ENCODE data around the gene CLRN1. TPM values are rescaled to one million over a fixed set of nuclear protein-coding genes. Genes with fewer than 3 reads are reported as not detected.
A peak's percentile ranks its signal among the peaks of the same experiment; 100 is the strongest.

Gene CLRN1
- total and polyA plus RNA-seq, 9 of the 15 experiments (the other 6 are each of a cell fraction or from before 2014, with no cell fraction given): not detected

GRCh38 chr3:150912501-150912900 is 60.0 kb downstream of the CLRN1 start:
- no peaks in the 10 kb centered on the region for H3K4me1 ChIP-seq (replicated peaks in 1 of 2; ENCODE audit: control insufficient read depth in 2 of 2, insufficient read depth in 2 of 2, low read length in 2 of 2)
- ATAC-seq: no peak
- no peak overlapping the region for H2AFZ ChIP-seq (ENCODE audit: low read depth, low read length)
- in situ Hi-C loops (cut with MboI) (no loop called here), intact Hi-C loops (cut with micrococcal nuclease) (no loop called here)
- H3K36me3 ChIP-seq (ENCODE audit: control insufficient read depth, insufficient read depth, low read length): no peaks in the 10 kb centered on the region
- H3K9me3 ChIP-seq (replicated peaks; ENCODE audit: control insufficient read depth, insufficient read depth, low read depth, low read length): no peaks in the 10 kb centered on the region
- ChIA-PET CTCF (ENCODE audit: low intra/inter-chr PET ratio) (no interaction called here), POLR2A (no interaction called here)
- no peak for FAIRE-seq
- DNase-seq (ENCODE audit: extremely low read depth in 1 of 4, low spot score in 3 of 4): no peak
- 3% methylated on average over 3 of the region's 3 CpGs for WGBS (ENCODE audit: insufficient coverage, low coverage, missing lambda C conversion rate)
- no peak overlapping the region for H3K9ac ChIP-seq (ENCODE audit: insufficient read depth in 1 of 2, low read depth in 2 of 2, low read length in 2 of 2)
- TF ChIP-seq ZNF263 (CRISPR knock-in tag; IDR thresholded peaks at IDR 0.05; ENCODE audit: borderline replicate concordance): no peak
- no peak for TF ChIP-seq NRF1 (conservative IDR thresholded peaks at IDR 0.05 in 1 of 2, IDR thresholded peaks at IDR 0.05 in 1 of 2)
- no peak for TF ChIP-seq SMARCE1 (IDR thresholded peaks at IDR 0.05)
- no peak overlapping the region for H3K27ac ChIP-seq (ENCODE audit: extremely low read depth, low read depth, low read length)
- no peaks in the 10 kb centered on the region for H3K79me2 ChIP-seq (ENCODE audit: control insufficient read depth, insufficient read depth, low read length)
- H4K20me1 ChIP-seq (replicated peaks; ENCODE audit: control insufficient read depth, insufficient read depth, low read length): no peaks in the 10 kb centered on the region
- H3K4me3 ChIP-seq: no peak overlapping the region
- no peaks in the 10 kb centered on the region for H3K9me1 ChIP-seq (ENCODE audit: control insufficient read depth, insufficient read depth, low read length)
- H3K4me2 ChIP-seq (ENCODE audit: insufficient read depth, low read length): no peak overlapping the region
- no TSS peak for BruUV-seq (replicated peaks)
- H3K27me3 ChIP-seq (ENCODE audit: control insufficient read depth in 2 of 2, insufficient read depth in 2 of 2, low read length in 2 of 2): peaks cover 6 to 11% of the 10 kb centered on the region in 2 experiments; a peak in 4 of 5 replicates

- Histone ChIP-seq H3K9me3 (replicated peaks; ENCODE audit: control insufficient read depth, insufficient read depth, low read depth, low read length) (no peaks in the 10 kb centered on the region), H3K4me3 (no peak overlapping the region), H4K20me1 (replicated peaks; ENCODE audit: control insufficient read depth, insufficient read depth, low read length) (no peaks in the 10 kb centered on the region), H3K4me1 (replicated peaks in 1 of 2; ENCODE audit: control insufficient read depth in 2 of 2, insufficient read depth in 2 of 2, low read length in 2 of 2) (no peaks in the 10 kb centered on the region), H3K27ac (ENCODE audit: extremely low read depth, low read depth, low read length) (no peak overlapping the region), H3K4me2 (ENCODE audit: insufficient read depth, low read length) (no peak overlapping the region), H3K9ac (ENCODE audit: insufficient read depth in 1 of 2, low read depth in 2 of 2, low read length in 2 of 2) (no peak overlapping the region), H3K36me3 (ENCODE audit: control insufficient read depth, insufficient read depth, low read length) (no peaks in the 10 kb centered on the region), H2AFZ (ENCODE audit: low read depth, low read length) (no peak overlapping the region), H3K9me1 (ENCODE audit: control insufficient read depth, insufficient read depth, low read length) (no peaks in the 10 kb centered on the region), H3K27me3 (ENCODE audit: control insufficient read depth in 2 of 2, insufficient read depth in 2 of 2, low read length in 2 of 2) (peaks cover 6 to 11% of the 10 kb centered on the region in 2 experiments; a peak in 4 of 5 replicates), H3K79me2 (ENCODE audit: control insufficient read depth, insufficient read depth, low read length) (no peaks in the 10 kb centered on the region)
- ATAC-seq (no peak), DNase-seq (ENCODE audit: extremely low read depth in 1 of 4, low spot score in 3 of 4) (no peak), FAIRE-seq (no peak)
- BruUV-seq (replicated peaks): no TSS peak
- ChIA-PET CTCF (ENCODE audit: low intra/inter-chr PET ratio) (no interaction called here), POLR2A (no interaction called here)
- intact Hi-C loops (cut with micrococcal nuclease) (no loop called here), in situ Hi-C loops (cut with MboI) (no loop called here)
- no peak for TF ChIP-seq ZNF778 (CRISPR knock-in tag; IDR thresholded peaks at IDR 0.05)
- TF ChIP-seq ZNF316 (IDR thresholded peaks at IDR 0.05): peak; percentile 70
- no peak for TF ChIP-seq NR0B1 (IDR thresholded peaks at IDR 0.05; ENCODE audit: partially characterized antibody)
- no peak for TF ChIP-seq ATF1 (CRISPR knock-in tag; IDR thresholded peaks at IDR 0.05)
- TF ChIP-seq ATF1 (tag; IDR thresholded peaks at IDR 0.05): no peak
- TF ChIP-seq C11orf30 (IDR thresholded peaks at IDR 0.05; ENCODE audit: low read depth): peak; percentile 57; the same call in 1 of the 2 replicates
- TF ChIP-seq HDAC3 (IDR thresholded peaks at IDR 0.05; ENCODE audit: borderline replicate concordance, partially characterized antibody): no peak
- TF ChIP-seq PURB (CRISPR knock-in tag; IDR thresholded peaks at IDR 0.05; ENCODE audit: low read depth): no peak
- TF ChIP-seq NR4A1 (CRISPR knock-in tag; IDR thresholded peaks at IDR 0.05): no peak
- no peak for TF ChIP-seq NR4A1 (tag; IDR thresholded peaks at IDR 0.05)
- no peak for TF ChIP-seq TSHZ1 (CRISPR knock-in tag; IDR thresholded peaks at IDR 0.05)
- TF ChIP-seq ESRRA (IDR thresholded peaks at IDR 0.05; ENCODE audit: borderline replicate concordance, low read depth): no peak
Measured at GRCh38 chr3:150911771-150912170, 60.8 kb downstream of the CLRN1 start.

Measured in K562 (cell line).